Hepatocyte (in vitro differentiated cells): Measurements from ENCODE around the gene DPP10.

Source experiments
- EZH2phosphoT487 ChIP-seq: fragments of 200-600 bp; sonication (generic); IDR thresholded peaks from one replicate; pipeline ENCODE4 v1.6.1; 2018; ENCODE audit warnings: antibody characterized with exemption, mild to moderate bottlenecking, low read depth, moderate library complexity; ENCODE audit not compliant: unreplicated experiment, severe bottlenecking
- TF ChIP-seq, protein P1 (sequence below): fragments of 200-600 bp; sonication (generic); IDR thresholded peaks from 2 replicates; pipeline ENCODE4 v1.5.1; 2016; ENCODE audit warnings: antibody characterized with exemption, mild to moderate bottlenecking; ENCODE audit not compliant: poor library complexity

DNA sequence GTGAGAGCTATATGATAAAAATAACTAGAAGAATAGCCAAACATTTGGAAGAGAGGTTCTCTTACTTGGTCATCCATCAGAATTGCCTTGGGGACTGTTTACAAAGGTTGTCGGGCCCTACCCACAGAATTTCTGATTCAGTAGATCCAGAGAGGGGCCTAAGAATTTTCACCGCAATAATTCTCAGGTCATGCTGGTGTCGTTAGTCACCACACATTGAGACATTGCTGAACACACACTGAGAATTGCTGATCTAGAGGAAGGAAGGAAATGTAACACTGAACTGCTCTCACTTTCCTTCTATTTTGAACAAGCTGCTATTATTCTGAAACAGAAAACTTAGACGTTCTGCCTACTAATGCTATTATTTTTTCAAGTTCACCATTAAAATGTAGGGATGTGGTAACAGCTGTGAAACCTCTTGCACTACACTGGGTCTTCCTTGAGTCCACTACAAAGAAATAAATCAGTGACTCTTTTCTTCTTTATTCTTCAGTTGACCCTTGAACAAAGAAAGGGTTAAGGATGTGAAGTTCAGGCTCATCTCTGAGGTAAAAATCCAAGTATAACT, 491.3 kb downstream of the DPP10 start:
- TF ChIP-seq, protein P1, sequence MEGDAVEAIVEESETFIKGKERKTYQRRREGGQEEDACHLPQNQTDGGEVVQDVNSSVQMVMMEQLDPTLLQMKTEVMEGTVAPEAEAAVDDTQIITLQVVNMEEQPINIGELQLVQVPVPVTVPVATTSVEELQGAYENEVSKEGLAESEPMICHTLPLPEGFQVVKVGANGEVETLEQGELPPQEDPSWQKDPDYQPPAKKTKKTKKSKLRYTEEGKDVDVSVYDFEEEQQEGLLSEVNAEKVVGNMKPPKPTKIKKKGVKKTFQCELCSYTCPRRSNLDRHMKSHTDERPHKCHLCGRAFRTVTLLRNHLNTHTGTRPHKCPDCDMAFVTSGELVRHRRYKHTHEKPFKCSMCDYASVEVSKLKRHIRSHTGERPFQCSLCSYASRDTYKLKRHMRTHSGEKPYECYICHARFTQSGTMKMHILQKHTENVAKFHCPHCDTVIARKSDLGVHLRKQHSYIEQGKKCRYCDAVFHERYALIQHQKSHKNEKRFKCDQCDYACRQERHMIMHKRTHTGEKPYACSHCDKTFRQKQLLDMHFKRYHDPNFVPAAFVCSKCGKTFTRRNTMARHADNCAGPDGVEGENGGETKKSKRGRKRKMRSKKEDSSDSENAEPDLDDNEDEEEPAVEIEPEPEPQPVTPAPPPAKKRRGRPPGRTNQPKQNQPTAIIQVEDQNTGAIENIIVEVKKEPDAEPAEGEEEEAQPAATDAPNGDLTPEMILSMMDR, result no peak
- TF ChIP-seq EZH2phosphoT487, result no peak
